Left colon (tissue), 2 donors: ENCODE results near the gene NKD2. TPM values are rescaled to one million over a fixed set of nuclear protein-coding genes. Genes with fewer than 3 reads are reported as not detected.

Experiments
- ATAC-seq: fragments of 200-7000 bp; cut with Tn5 transposase; one replicate; pipeline ENCODE4 v1.9.1; 2020; ENCODE audit warnings: mild to moderate bottlenecking, moderate library complexity
- DNase-seq, 2 donors: peaks; one replicate each; pipeline ENCODE4 v3.0.0-alpha.2; 2020
- intact Hi-C, 2 donors: fragments of 100-400 bp; cut with DNase I in 1 of 2; cut with micrococcal nuclease in 1 of 2; formaldehyde crosslinking; loops; one replicate each; pipeline versions ENCODE4 v1.11.2 to v1.14.0; 2022; cut with DNase I, micrococcal nuclease
- total RNA-seq, 2 donors: library from RNA; stranded (reverse); fragmentation: NEBNext Ultra II Directional; extraction: Animal tissue kit (Norgen Biotek cat#: 25700); gene quantifications; one replicate each; pipeline ENCODE4 v1.2.1, GENCODE V29; 2021
- donor health status: DM: no; HTN: no; CAD: no.
- donor health status: DM: yes; HTN: yes; CAD: no.

The NKD2 gene
- total RNA-seq, 2 donors from 2014 or later: 1.6 TPM

GRCh38 chr5:1007681-1008450 is 736 bp upstream of the NKD2 start:
- ATAC-seq (no peak), DNase-seq (peak; percentile 11 to 24)
- intact Hi-C loops: loop anchor here in 1 of 2 donors (10.0 kb wide), 1 partner anchor 137 kb away; no protein-coding TSS in a partner anchor

GRCh38 chr5:1009359-1010180 is 968 bp downstream of the NKD2 start:
- no peak for ATAC-seq
- intact Hi-C loops: loop anchor here in 1 of 2 donors (10.0 kb wide), 1 partner anchor 135 kb away; no protein-coding TSS in a partner anchor
- DNase-seq: peak; percentile 5 to 18

DNA sequence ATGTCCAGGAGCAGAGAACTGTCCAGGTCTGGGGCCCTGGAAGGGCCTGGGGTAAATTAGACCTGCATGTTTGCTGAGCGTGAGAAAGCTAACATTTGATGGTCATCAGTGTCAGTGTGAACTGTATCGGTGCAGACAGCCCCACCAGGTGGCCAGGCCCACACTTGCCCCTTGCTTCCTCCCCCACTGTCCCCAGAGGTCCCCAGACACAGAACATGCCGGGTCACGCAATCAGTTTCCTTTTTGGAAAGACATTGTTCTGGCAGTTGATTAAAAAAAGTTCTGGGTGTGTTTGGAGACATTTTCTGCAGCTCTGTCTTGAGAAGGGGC is 1.5 kb downstream of the NKD2 start:
- intact Hi-C loops: no loop called here
- ATAC-seq: no peak
- DNase-seq: peak in 1 of 2 donors; percentile 16

DNA sequence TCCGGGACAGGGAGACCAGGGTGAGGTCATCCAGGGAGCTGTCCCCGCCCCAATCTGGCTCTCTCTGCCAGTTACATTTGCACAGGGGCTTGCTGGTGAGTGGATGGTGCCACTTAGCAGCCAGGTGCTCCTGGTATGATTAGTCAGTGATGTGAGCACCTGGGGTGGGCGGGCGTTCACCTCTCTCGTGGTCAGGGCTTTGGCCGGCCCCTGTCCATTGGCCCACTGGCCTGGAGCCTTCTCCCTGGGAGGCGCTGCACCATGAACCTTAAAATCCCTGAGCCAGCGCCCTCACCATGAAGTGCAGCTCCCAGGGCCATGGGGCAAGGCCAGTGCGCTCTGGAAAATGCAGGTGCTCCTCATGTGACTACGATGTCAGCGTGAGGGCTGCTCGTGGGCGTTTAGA is 2.0 kb downstream of the NKD2 start:
- DNase-seq (no peak), ATAC-seq (no peak)
- intact Hi-C loops: no loop called here

- intact Hi-C loops: no loop called here
- DNase-seq (peak in 1 of 2 donors; percentile 61), ATAC-seq (peak; percentile 62)
Measured at GRCh38 chr5:1011226-1011631, 2.6 kb downstream of the NKD2 start.

DNA sequence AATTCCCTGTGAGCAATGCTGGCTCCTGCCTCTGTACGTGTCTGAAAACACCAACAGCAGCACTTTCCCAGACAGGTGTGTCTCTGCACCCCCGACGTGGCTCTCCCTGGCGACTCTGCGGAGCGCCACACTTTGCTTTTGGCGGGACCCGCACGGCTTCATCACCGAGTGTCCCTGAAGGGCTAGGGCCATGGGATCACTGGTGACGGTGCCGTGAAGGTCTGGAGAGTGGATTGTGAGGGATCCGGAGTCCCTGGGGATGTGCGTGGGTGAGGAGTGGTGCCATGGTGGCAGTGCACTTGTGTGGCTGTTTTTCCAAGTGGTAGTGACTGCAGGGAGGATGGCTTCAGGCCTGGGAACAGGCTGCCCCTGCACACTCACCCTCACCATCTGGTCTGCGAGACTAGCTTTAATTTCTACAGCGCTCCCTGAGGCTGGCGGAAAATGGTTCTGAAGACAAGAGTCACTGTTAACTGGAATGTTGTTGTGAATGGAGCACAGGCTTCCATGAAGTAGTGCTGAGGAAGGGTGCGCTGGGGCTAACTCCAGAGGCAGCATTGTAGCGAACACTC is 3.2 kb downstream of the NKD2 start:
- ATAC-seq: no peak
- no peak for DNase-seq
- intact Hi-C loops: no loop called here

DNA sequence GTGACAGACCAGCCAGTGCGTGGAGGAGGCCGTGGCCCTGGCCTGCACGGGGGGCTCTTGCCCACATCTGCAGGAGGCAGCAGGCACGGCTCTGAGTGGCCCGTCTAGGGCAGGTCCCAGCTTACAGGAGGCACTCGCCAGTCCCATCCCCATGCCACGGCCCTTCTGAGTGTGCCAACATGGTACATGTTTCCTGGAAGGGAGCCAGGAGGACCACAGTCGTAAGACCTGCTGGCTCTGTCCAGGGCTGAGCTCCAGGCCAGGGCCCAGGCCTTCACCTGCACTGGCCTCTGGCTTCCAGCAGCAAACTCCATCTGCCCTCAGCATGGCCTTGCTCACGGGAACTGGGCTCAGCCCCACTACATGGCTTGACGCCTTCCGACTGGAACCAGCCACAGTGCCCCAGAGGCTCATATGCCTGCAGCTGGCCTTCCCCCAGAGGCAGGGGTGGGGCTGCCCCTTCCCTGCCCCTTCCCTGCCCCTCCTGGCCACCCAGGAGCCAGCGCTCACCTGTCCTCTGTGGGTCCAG is 3.8 kb downstream of the NKD2 start:
- no peak for ATAC-seq
- DNase-seq: no peak
- intact Hi-C loops: no loop called here

DNA sequence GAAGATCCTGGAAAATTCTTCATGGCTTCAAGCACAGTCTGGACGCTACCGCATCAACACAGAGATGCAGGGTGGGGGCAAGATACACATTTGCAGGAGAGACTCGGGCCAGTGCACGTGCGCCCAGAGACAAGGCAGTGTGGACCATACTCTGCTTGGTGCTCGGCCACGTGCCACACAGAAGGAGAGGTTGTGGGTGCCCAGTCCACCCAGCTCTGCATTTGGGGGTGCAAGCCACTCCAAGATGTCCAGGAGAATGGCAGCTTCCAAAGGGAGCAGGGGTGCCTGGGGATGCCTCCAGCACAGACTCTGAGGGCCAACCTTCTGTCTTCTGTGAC is 4.3 kb downstream of the NKD2 start:
- intact Hi-C loops: no loop called here
- DNase-seq (no peak), ATAC-seq (no peak)

DNA sequence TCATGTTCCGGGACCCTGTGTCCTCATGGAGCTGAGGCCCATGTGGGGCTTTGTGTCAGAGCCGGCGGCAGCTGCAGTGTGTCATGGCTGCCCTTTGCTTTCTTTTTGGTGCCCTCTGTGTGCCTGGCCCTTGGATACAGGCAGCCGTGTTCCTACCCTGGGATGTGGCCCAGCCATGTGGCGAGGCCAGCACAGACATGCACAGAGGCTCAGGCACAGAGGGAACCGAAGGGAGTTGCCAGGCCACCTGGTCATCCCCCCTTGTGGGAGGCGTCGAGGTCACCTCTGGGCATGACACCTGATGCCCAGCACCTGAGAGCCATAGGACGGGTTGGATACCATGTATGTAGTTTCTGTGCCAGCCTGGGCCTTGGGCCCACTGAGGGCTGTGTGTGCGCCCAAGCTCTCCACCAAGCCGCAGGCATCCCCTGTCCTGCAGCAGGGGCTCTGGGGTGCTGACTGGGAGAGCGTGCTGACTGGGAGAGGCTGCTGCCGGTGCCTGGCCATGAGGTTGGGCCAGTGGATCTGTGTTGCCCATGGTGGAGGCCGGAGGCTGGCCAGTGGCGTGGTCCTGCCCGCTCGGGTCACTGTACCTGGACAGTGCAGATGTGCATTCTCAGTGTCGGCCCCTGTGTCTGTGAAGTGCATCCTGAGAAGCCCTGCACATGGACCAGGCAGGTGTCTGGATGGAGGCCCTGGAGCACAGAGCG is 4.8 kb downstream of the NKD2 start:
- DNase-seq (no peak), ATAC-seq (no peak)
- intact Hi-C loops: no loop called here

DNA sequence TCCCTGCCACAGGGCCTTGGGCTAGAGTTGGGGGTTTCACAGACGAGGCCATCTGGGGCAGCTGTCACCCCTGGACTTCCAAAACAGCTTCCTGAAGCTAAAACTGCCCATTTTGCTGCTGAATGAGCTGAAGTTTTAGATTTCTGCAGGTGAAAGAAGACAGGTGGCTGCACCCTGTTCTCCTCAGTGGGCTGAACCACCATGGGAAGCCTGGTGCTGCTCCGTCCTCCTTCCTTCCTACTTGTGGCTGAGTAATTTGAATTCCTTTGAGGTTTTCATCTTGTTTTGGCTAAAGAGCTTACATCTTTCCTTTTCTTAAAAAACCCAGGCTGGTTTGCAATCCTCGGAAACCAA is 5.3 kb downstream of the NKD2 start:
- DNase-seq: no peak
- no peak for ATAC-seq
- intact Hi-C loops: no loop called here

DNA sequence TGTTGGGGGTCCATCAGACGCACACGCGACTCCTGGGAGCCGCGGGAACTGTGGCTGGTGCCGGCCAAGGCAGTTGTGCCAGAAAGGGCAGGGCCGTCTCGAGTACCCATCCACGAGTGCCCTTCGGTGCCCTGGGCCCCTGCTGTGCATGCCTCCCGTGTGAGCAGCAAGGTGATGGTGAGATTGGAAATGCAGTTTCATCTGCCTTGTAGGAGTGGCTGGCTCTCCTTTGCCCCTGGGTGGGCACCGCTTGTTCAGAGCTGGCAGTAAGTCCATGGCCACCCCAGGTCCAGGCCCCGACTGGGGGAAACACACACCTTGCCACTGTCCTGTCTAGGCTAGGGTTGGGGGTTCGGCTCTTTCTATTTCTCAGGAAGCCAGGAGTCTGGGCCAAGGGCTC is 5.7 kb downstream of the NKD2 start:
- DNase-seq: no peak
- no peak for ATAC-seq
- intact Hi-C loops: no loop called here

GRCh38 chr5:1014781-1015221 is 6.2 kb downstream of the NKD2 start:
- ATAC-seq (no peak), DNase-seq (no peak)
- intact Hi-C loops: no loop called here

- intact Hi-C loops: no loop called here
- DNase-seq (no peak), ATAC-seq (no peak)
Measured at GRCh38 chr5:1015507-1015906, 6.9 kb downstream of the NKD2 start.

GRCh38 chr5:1016036-1016435 is 7.4 kb downstream of the NKD2 start:
- intact Hi-C loops: no loop called here
- ATAC-seq (no peak), DNase-seq (no peak)

- ATAC-seq (no peak), DNase-seq (no peak)
- intact Hi-C loops: no loop called here
Measured at GRCh38 chr5:1016476-1016875, 7.9 kb downstream of the NKD2 start.

DNA sequence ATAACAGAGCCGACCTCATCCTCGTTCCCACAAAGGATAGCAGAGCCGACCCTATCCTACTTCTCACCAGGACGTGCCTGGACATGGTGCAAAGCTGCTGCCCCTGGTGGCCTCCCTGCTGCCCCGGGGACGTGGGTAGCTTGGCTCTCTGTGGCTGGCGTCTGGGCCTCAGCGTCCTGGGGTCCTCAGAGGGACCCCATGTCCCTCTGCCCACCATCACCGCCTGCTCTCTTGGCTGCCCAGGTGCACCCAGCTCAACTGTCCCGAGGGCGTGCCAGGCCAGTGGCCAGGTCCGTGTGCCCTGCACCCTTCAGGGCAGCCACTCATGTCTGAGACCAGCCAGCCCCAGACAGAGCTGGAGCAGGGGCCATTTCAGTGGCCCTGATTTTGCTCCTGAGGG is 8.5 kb downstream of the NKD2 start:
- DNase-seq (no peak), ATAC-seq (no peak)
- intact Hi-C loops: no loop called here

GRCh38 chr5:1017691-1018455 is 9.3 kb downstream of the NKD2 start:
- intact Hi-C loops: no loop called here
- ATAC-seq (no peak), DNase-seq (no peak)

DNA sequence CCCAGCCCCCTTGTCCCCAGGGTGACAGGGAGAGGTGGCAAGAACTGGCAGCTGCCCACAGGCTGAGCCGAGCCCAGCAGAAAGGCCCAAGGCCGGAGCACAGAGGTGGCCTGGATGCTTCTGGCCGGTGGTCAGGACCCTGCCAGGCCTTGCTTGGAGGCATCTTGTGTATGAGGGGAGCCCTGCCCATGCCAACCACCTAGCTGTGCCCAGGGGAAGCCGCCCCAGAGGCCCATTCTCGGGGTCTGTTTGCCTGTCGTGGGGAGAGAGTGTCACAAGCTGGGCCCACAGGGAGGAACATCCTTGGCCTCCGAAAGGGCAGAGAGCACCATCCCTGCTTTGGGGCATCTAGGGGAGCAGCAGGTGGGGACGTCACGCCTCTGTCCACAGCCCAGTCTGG is 10.0 kb downstream of the NKD2 start:
- no peak for DNase-seq
- intact Hi-C loops: no loop called here
- no peak for ATAC-seq
